Osteoblast (primary cell): ENCODE data around the gene KIF24. TPM values are rescaled to one million over a fixed set of nuclear protein-coding genes. Genes with fewer than 3 reads are reported as not detected.
A peak's percentile ranks its signal among the peaks of the same experiment; 100 is the strongest.

ENCODE experiments used
- DNase-seq: peaks from one replicate; pipeline ENCODE4 v3.0.0; 2011; ENCODE audit warnings: low spot score, mixed read lengths; ENCODE audit not compliant: insufficient read length; ENCODE audit errors: missing footprints
- H2AFZ ChIP-seq: 2 replicates; pipeline ENCODE4 v1.6.0; 2011; ENCODE audit warnings: mild to moderate bottlenecking, low read length
- H3K27ac ChIP-seq: 2 replicates; pipeline ENCODE4 v1.5.1; 2011; ENCODE audit warnings: mild to moderate bottlenecking, low read depth, low read length, moderate library complexity
- H3K27me3 ChIP-seq: 2 replicates; pipeline ENCODE4 v1.6.0; 2012; ENCODE audit warnings: mild to moderate bottlenecking, control low read depth, inconsistent platforms, low read length, moderate library complexity; ENCODE audit not compliant: insufficient read depth
- H3K36me3 ChIP-seq: 2 replicates; pipeline ENCODE4 v1.5.1; 2011; ENCODE audit warnings: mild to moderate bottlenecking, low read length, control low read depth, moderate library complexity; ENCODE audit not compliant: insufficient read depth
- H3K4me1 ChIP-seq: 2 replicates; pipeline ENCODE4 v1.5.1; 2011; ENCODE audit warnings: mild to moderate bottlenecking, low read length, control low read depth, moderate library complexity; ENCODE audit not compliant: insufficient read depth
- H3K4me2 ChIP-seq: 2 replicates; pipeline ENCODE4 v1.6.0; 2011; ENCODE audit warnings: mild to moderate bottlenecking, low read length; ENCODE audit not compliant: insufficient read depth
- H3K4me3 ChIP-seq: fragments of 200-600 bp; sonication (generic); 3 replicates; pipeline ENCODE4 v1.5.1; 2012; ENCODE audit warnings: mild to moderate bottlenecking, low read length, inconsistent platforms; ENCODE audit not compliant: insufficient read depth
- H3K79me2 ChIP-seq: 2 replicates; pipeline ENCODE4 v1.6.0; 2012; ENCODE audit warnings: mild to moderate bottlenecking, low read length, control low read depth, inconsistent platforms; ENCODE audit not compliant: insufficient read depth
- H3K9me3 ChIP-seq: 2 replicates; pipeline ENCODE4 v1.5.1; 2011; ENCODE audit warnings: low read depth, low read length, control low read depth
- H4K20me1 ChIP-seq: 2 replicates; pipeline ENCODE4 v1.6.0; 2012; ENCODE audit warnings: mild to moderate bottlenecking, low read length, control low read depth; ENCODE audit not compliant: insufficient read depth
- CTCF ChIP-seq: IDR thresholded peaks from 2 replicates; pipeline ENCODE4 v1.5.1; 2011; ENCODE audit warnings: mild to moderate bottlenecking, low read depth, low read length, moderate library complexity; ENCODE audit errors: extremely low read depth
- total RNA-seq: library from RNA; depleted of rRNA; stranded (reverse); fragments of >200 nt; gene quantifications from 2 replicates; pipeline ENCODE4 v1.2.3, GENCODE V29; 2012

KIF24 gene
- total RNA-seq, 1 donor: 1.8 TPM

- peak within 1 kb of the TSS; percentile 82 for H3K4me3 ChIP-seq
- H3K9me3 ChIP-seq: no peaks in the 10 kb centered on the region
- H3K4me2 ChIP-seq: peak within 1 kb of the TSS; percentile 100
- H3K27ac ChIP-seq: peak within 1 kb of the TSS; percentile 61
- peak within 1 kb of the TSS; percentile 95 for H2AFZ ChIP-seq
- no peaks in the 10 kb centered on the region for H3K27me3 ChIP-seq
- no peaks in the 10 kb centered on the region for H3K36me3 ChIP-seq
- H3K79me2 ChIP-seq: no peaks in the 10 kb centered on the region
- no peaks in the 10 kb centered on the region for H4K20me1 ChIP-seq
- no peak for TF ChIP-seq CTCF
- DNase-seq: peak; percentile 99
- peaks cover 7% of the 10 kb centered on the region for H3K4me1 ChIP-seq
These were observed 47.7 kb upstream of the KIF24 start, which contains the start of gene MYORG for GRCh38 chr9:34376596-34377403. Gene MYORG, minus strand, starts transcription at chr9:34376898. Its CDS starts 3,955 bp downstream, at chr9:34372943.

- Histone ChIP-seq H3K9me3 (no peaks in the 10 kb centered on the region), H3K36me3 (no peaks in the 10 kb centered on the region), H3K79me2 (no peaks in the 10 kb centered on the region), H3K4me1 (peaks cover 7% of the 10 kb centered on the region), H3K27ac (no peak overlapping the region), H4K20me1 (no peaks in the 10 kb centered on the region), H3K4me3 (peak overlapping the region; percentile 82), H2AFZ (peak overlapping the region; percentile 95), H3K27me3 (no peaks in the 10 kb centered on the region), H3K4me2 (peak overlapping the region; percentile 100)
- no peak for TF ChIP-seq CTCF
- DNase-seq: peak; percentile 91
These were observed 47.0 kb upstream of the KIF24 start for GRCh38 chr9:34375901-34376595.

- Histone ChIP-seq H4K20me1 (no peaks in the 10 kb centered on the region), H3K9me3 (no peaks in the 10 kb centered on the region), H2AFZ (no peak overlapping the region), H3K27ac (no peak overlapping the region), H3K36me3 (no peaks in the 10 kb centered on the region), H3K4me2 (no peak overlapping the region), H3K79me2 (no peaks in the 10 kb centered on the region), H3K4me1 (peaks cover 4% of the 10 kb centered on the region), H3K4me3 (no peak overlapping the region), H3K27me3 (no peaks in the 10 kb centered on the region)
- DNase-seq: peak; percentile 77
- no peak for TF ChIP-seq CTCF
These were observed 46.0 kb upstream of the KIF24 start for GRCh38 chr9:34374905-34375552.

- Histone ChIP-seq H3K27ac (no peak overlapping the region), H3K36me3 (no peaks in the 10 kb centered on the region), H3K27me3 (no peaks in the 10 kb centered on the region), H3K79me2 (no peaks in the 10 kb centered on the region), H3K4me3 (no peak overlapping the region), H2AFZ (no peak overlapping the region), H3K4me2 (no peak overlapping the region), H3K4me1 (peaks cover 4% of the 10 kb centered on the region), H3K9me3 (no peaks in the 10 kb centered on the region), H4K20me1 (no peaks in the 10 kb centered on the region)
- DNase-seq: peak; percentile 81
- no peak for TF ChIP-seq CTCF
These were observed 45.3 kb upstream of the KIF24 start for GRCh38 chr9:34374339-34374738.
